Osteoblast (primary cell): ENCODE data around the gene CCDC54. TPM values are rescaled to one million over a fixed set of nuclear protein-coding genes. Genes with fewer than 3 reads are reported as not detected.

Experiments
- DNase-seq: peaks from one replicate; pipeline ENCODE4 v3.0.0; 2011; ENCODE audit warnings: low spot score, mixed read lengths; ENCODE audit not compliant: insufficient read length; ENCODE audit errors: missing footprints
- H2AFZ ChIP-seq: 2 replicates; pipeline ENCODE4 v1.6.0; 2011; ENCODE audit warnings: mild to moderate bottlenecking, low read length
- H3K27ac ChIP-seq: 2 replicates; pipeline ENCODE4 v1.5.1; 2011; ENCODE audit warnings: mild to moderate bottlenecking, low read depth, low read length, moderate library complexity
- H3K27me3 ChIP-seq: 2 replicates; pipeline ENCODE4 v1.6.0; 2012; ENCODE audit warnings: mild to moderate bottlenecking, control low read depth, inconsistent platforms, low read length, moderate library complexity; ENCODE audit not compliant: insufficient read depth
- H3K36me3 ChIP-seq: 2 replicates; pipeline ENCODE4 v1.5.1; 2011; ENCODE audit warnings: mild to moderate bottlenecking, low read length, control low read depth, moderate library complexity; ENCODE audit not compliant: insufficient read depth
- H3K4me1 ChIP-seq: 2 replicates; pipeline ENCODE4 v1.5.1; 2011; ENCODE audit warnings: mild to moderate bottlenecking, low read length, control low read depth, moderate library complexity; ENCODE audit not compliant: insufficient read depth
- H3K4me2 ChIP-seq: 2 replicates; pipeline ENCODE4 v1.6.0; 2011; ENCODE audit warnings: mild to moderate bottlenecking, low read length; ENCODE audit not compliant: insufficient read depth
- H3K4me3 ChIP-seq: fragments of 200-600 bp; sonication (generic); 3 replicates; pipeline ENCODE4 v1.5.1; 2012; ENCODE audit warnings: mild to moderate bottlenecking, low read length, inconsistent platforms; ENCODE audit not compliant: insufficient read depth
- H3K79me2 ChIP-seq: 2 replicates; pipeline ENCODE4 v1.6.0; 2012; ENCODE audit warnings: mild to moderate bottlenecking, low read length, control low read depth, inconsistent platforms; ENCODE audit not compliant: insufficient read depth
- H3K9me3 ChIP-seq: 2 replicates; pipeline ENCODE4 v1.5.1; 2011; ENCODE audit warnings: low read depth, low read length, control low read depth
- H4K20me1 ChIP-seq: 2 replicates; pipeline ENCODE4 v1.6.0; 2012; ENCODE audit warnings: mild to moderate bottlenecking, low read length, control low read depth; ENCODE audit not compliant: insufficient read depth
- CTCF ChIP-seq: IDR thresholded peaks from 2 replicates; pipeline ENCODE4 v1.5.1; 2011; ENCODE audit warnings: mild to moderate bottlenecking, low read depth, low read length, moderate library complexity; ENCODE audit errors: extremely low read depth
- total RNA-seq: library from RNA; depleted of rRNA; stranded (reverse); fragments of >200 nt; gene quantifications from 2 replicates; pipeline ENCODE4 v1.2.3, GENCODE V29; 2012

CCDC54 gene
- total RNA-seq, 1 donor, result not detected

- DNase-seq, result no peak
- Histone ChIP-seq H3K36me3 (no peaks in the 10 kb centered on the region), H2AFZ (no peak overlapping the region), H3K27me3 (no peaks in the 10 kb centered on the region), H3K9me3 (peaks cover 5% of the 10 kb centered on the region), H3K79me2 (no peaks in the 10 kb centered on the region), H3K4me1 (no peaks in the 10 kb centered on the region), H3K4me2 (no peak overlapping the region), H4K20me1 (no peaks in the 10 kb centered on the region), H3K27ac (no peak overlapping the region), H3K4me3 (no peak overlapping the region)
- TF ChIP-seq CTCF, result no peak
Measured at GRCh38 chr3:107413264-107413663, 36.0 kb downstream of the CCDC54 start.

- Histone ChIP-seq H3K27ac (no peak overlapping the region), H4K20me1 (no peaks in the 10 kb centered on the region), H3K79me2 (no peaks in the 10 kb centered on the region), H3K4me2 (no peak overlapping the region), H3K9me3 (peaks cover 2% of the 10 kb centered on the region), H3K4me1 (no peaks in the 10 kb centered on the region), H3K4me3 (no peak overlapping the region), H2AFZ (no peak overlapping the region), H3K27me3 (no peaks in the 10 kb centered on the region), H3K36me3 (no peaks in the 10 kb centered on the region)
- no peak for DNase-seq
- TF ChIP-seq CTCF, result no peak
Measured at GRCh38 chr3:107414325-107414964, 37.2 kb downstream of the CCDC54 start.

- Histone ChIP-seq H2AFZ (no peak overlapping the region), H3K4me3 (no peak overlapping the region), H4K20me1 (no peaks in the 10 kb centered on the region)
Measured at GRCh38 chr3:107416138-107416537, 38.9 kb downstream of the CCDC54 start.

GRCh38 chr3:107416886-107417285, 39.6 kb downstream of the CCDC54 start:
- Histone ChIP-seq H2AFZ (no peak overlapping the region), H3K4me2 (no peak overlapping the region), H3K79me2 (no peaks in the 10 kb centered on the region), H3K9me3 (no peaks in the 10 kb centered on the region), H3K4me3 (no peak overlapping the region), H4K20me1 (no peaks in the 10 kb centered on the region), H3K27me3 (no peaks in the 10 kb centered on the region), H3K4me1 (no peaks in the 10 kb centered on the region), H3K27ac (no peak overlapping the region), H3K36me3 (no peaks in the 10 kb centered on the region)
- no peak for DNase-seq
- TF ChIP-seq CTCF, result no peak

More at GRCh38 chr3:107416138-107416537, 38.9 kb downstream of the CCDC54 start:
- Histone ChIP-seq H3K36me3 (no peaks in the 10 kb centered on the region), H3K9me3 (no peaks in the 10 kb centered on the region), H3K79me2 (no peaks in the 10 kb centered on the region), H3K27ac (no peak overlapping the region), H3K4me1 (no peaks in the 10 kb centered on the region), H3K27me3 (no peaks in the 10 kb centered on the region), H3K4me2 (no peak overlapping the region)
- TF ChIP-seq CTCF, result no peak
- no peak for DNase-seq
